Caco-2 (cell line): Measurements from ENCODE around the gene ROS1. TPM values are rescaled to one million over a fixed set of nuclear protein-coding genes. Genes with fewer than 3 reads are reported as not detected.

Source experiments
- BruUV-seq: library from RNA; stranded (reverse); fragments of 400-500 nt; replicated peaks from 2 replicates; lab custom pipeline; 2021; lab: Mats Ljungman, UMichigan
- CTCF ChIA-PET: fragments of 300-600 bp; sonication (Branson Sonifier 250); formaldehyde crosslinking; loops from one replicate; lab custom pipeline; 2022; ENCODE audit warnings: antibody characterized with exemption; lab: Charles Lee
- POLR2A ChIA-PET: fragments of 300-600 bp; sonication (Branson Sonifier 250); formaldehyde crosslinking; loops from one replicate; lab custom pipeline; 2022; ENCODE audit warnings: antibody characterized with exemption; lab: Charles Lee
- DNase-seq, 2 experiments: peaks; one replicate each; pipeline versions ENCODE4 v3.0.0 to v3.0.0-alpha.2; 2020 to 2022
- H3K27me3 ChIP-seq: replicated peaks from 2 replicates; pipeline ENCODE4 v1.6.0; 2011; ENCODE audit warnings: low read length; ENCODE audit not compliant: control insufficient read depth, insufficient read depth
- H3K36me3 ChIP-seq: 2 replicates; pipeline ENCODE4 v1.5.1; 2011; ENCODE audit warnings: low read length; ENCODE audit not compliant: control insufficient read depth, insufficient read depth
- H3K4me1 ChIP-seq: fragments of 250-450 bp; sonication (Bioruptor Pico); 2 replicates; pipeline ENCODE4 v1.5.1; 2020; ENCODE audit warnings: mild to moderate bottlenecking
- H3K4me3 ChIP-seq: 2 replicates; pipeline ENCODE4 v1.5.1; 2011; ENCODE audit warnings: low read depth, mild to moderate bottlenecking, control low read depth, low read length
- H3K9me3 ChIP-seq: fragments of 250-450 bp; sonication (Bioruptor Pico); 2 replicates; pipeline ENCODE4 v1.5.1; 2020; ENCODE audit warnings: mild to moderate bottlenecking, moderate library complexity
- H3K27ac Mint-ChIP-seq: one replicate; pipeline ENCODE4 v1.8.0; 2022; ENCODE audit warnings: mixed read lengths; ENCODE audit not compliant: unreplicated experiment
- H3K27me3 Mint-ChIP-seq: one replicate; pipeline ENCODE4 v1.8.0; 2022; ENCODE audit warnings: mixed read lengths; ENCODE audit not compliant: insufficient read depth, unreplicated experiment
- H3K36me3 Mint-ChIP-seq: one replicate; pipeline ENCODE4 v1.8.0; 2022; ENCODE audit warnings: mild to moderate bottlenecking, mixed read lengths; ENCODE audit not compliant: insufficient read depth, unreplicated experiment
- H3K4me1 Mint-ChIP-seq: one replicate; pipeline ENCODE4 v1.8.0; 2022; ENCODE audit warnings: low read depth, mixed read lengths; ENCODE audit not compliant: unreplicated experiment
- H3K4me3 Mint-ChIP-seq: one replicate; pipeline ENCODE4 v1.8.0; 2022; ENCODE audit warnings: mild to moderate bottlenecking, moderate library complexity, mixed read lengths; ENCODE audit not compliant: unreplicated experiment
- H3K9me3 Mint-ChIP-seq: one replicate; pipeline ENCODE4 v1.8.0; 2022; ENCODE audit warnings: mixed read lengths; ENCODE audit not compliant: unreplicated experiment
- intact Hi-C: fragments of 100-400 bp; cut with micrococcal nuclease; formaldehyde crosslinking; loops from one replicate; pipeline ENCODE4 v1.10.0; 2022; ENCODE audit not compliant: unreplicated experiment
- total RNA-seq: library from RNA; stranded (reverse); gene quantifications from 2 replicates; pipeline ENCODE4 v1.2.3, GENCODE V29; 2022
- TF ChIP-seq, protein P1 (sequence below), 2 experiments: fragments of 200-600 bp in 1 of 2; IDR thresholded peaks; 1 replicate in 1 of 2; 2 replicates in 1 of 2; pipeline versions ENCODE4 v1.5.1 to v1.8.0; 2011 to 2022; ENCODE audit warnings: antibody characterized with exemption in 1 of 2, control low read depth in 1 of 2, inconsistent platforms in 1 of 2, low read depth in 1 of 2, low read length in 1 of 2, mild to moderate bottlenecking in 1 of 2, moderate library complexity in 1 of 2; ENCODE audit not compliant: insufficient read depth in 1 of 2, severe bottlenecking in 1 of 2, unreplicated experiment in 1 of 2

Gene ROS1
- total RNA-seq, 1 experiment from 2014 or later, result 0.16 TPM

DNA sequence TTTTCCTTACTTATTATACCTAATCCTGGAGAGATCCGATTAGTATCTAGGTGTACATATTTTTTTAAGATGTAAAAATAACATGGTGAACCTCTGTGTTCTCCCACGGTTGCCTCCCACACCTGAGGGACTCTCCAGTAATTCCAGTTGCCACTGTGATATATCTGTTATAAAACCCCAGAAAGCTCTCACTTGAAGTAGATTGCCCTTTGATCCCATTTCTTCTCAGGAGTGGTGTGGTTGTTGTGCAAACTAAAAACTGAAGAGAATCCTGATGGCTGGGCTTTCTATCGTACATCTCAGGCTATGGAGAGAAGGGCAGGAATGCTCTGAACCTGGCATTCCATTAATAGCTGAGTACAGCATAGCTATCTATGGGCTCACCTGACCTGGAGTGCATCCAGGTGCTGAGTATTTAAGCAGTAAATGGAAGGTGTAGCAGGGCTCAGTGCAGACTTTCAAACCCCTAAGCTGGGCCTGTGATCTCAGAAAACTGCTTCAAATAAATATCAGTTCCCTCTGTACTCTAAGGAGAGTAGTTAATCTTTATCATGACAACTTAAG, 119.4 kb downstream of the ROS1 start:
- TF ChIP-seq, protein P1, sequence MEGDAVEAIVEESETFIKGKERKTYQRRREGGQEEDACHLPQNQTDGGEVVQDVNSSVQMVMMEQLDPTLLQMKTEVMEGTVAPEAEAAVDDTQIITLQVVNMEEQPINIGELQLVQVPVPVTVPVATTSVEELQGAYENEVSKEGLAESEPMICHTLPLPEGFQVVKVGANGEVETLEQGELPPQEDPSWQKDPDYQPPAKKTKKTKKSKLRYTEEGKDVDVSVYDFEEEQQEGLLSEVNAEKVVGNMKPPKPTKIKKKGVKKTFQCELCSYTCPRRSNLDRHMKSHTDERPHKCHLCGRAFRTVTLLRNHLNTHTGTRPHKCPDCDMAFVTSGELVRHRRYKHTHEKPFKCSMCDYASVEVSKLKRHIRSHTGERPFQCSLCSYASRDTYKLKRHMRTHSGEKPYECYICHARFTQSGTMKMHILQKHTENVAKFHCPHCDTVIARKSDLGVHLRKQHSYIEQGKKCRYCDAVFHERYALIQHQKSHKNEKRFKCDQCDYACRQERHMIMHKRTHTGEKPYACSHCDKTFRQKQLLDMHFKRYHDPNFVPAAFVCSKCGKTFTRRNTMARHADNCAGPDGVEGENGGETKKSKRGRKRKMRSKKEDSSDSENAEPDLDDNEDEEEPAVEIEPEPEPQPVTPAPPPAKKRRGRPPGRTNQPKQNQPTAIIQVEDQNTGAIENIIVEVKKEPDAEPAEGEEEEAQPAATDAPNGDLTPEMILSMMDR (IDR thresholded peaks at IDR 0.05; ENCODE audit: insufficient read depth in 1 of 2, low read depth in 1 of 2, low read length in 1 of 2, severe bottlenecking in 1 of 2, unreplicated experiment in 1 of 2), result no peak
- no peak overlapping the region for H3K27ac Mint-ChIP-seq
- DNase-seq, result peak; percentile 8 to 36
- H3K4me1 Mint-ChIP-seq, result no peaks in the 10 kb centered on the region
- H3K27me3 Mint-ChIP-seq, result peaks cover 4% of the 10 kb centered on the region
- no peaks in the 10 kb centered on the region for H3K9me3 ChIP-seq
- no peaks in the 10 kb centered on the region; the same call in 1 of the 2 replicates for H3K27me3 ChIP-seq
- H3K4me3 Mint-ChIP-seq, result no peak overlapping the region
- H3K36me3 ChIP-seq, result no peaks in the 10 kb centered on the region
- no peaks in the 10 kb centered on the region for H3K9me3 Mint-ChIP-seq
- ChIA-PET CTCF (no interaction called here), POLR2A (no interaction called here)
- H3K4me1 ChIP-seq, result no peaks in the 10 kb centered on the region
- H3K36me3 Mint-ChIP-seq, result no peaks in the 10 kb centered on the region
- no peak overlapping the region for H3K4me3 ChIP-seq
- no TSS peak for BruUV-seq
- intact Hi-C loops, result no loop called here

DNA sequence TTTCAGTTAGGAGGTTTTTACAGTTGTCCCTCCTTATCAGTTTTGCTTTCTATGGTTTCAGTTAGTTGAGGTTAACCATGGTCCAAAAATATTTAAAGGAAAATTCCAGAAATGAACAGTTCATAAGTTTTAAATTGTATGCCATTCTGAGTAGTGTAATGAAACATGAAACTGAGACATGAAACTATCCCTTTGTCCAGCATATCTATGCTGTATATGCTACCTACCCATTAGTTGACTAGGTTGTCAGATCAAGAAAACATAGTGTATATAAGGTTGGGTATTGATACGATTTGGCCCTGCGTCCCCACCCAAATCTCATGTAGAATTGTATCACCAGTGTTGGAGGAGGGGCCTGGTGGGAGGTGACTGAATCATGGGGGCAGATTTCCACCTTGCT, 121.3 kb downstream of the ROS1 start:
- no peak for DNase-seq
- no peaks in the 10 kb centered on the region for H3K4me1 ChIP-seq
- no peak overlapping the region for H3K4me3 Mint-ChIP-seq
- intact Hi-C loops, result no loop called here
- ChIA-PET POLR2A (no interaction called here), CTCF (no interaction called here)
- no peaks in the 10 kb centered on the region for H3K36me3 Mint-ChIP-seq
- H3K27ac Mint-ChIP-seq, result no peak overlapping the region
- no peaks in the 10 kb centered on the region for H3K9me3 ChIP-seq
- no peaks in the 10 kb centered on the region for H3K4me1 Mint-ChIP-seq
- H3K27me3 ChIP-seq, result no peaks in the 10 kb centered on the region; the same call in 1 of the 2 replicates
- TF ChIP-seq, protein P1 (IDR thresholded peaks at IDR 0.05; ENCODE audit: insufficient read depth in 1 of 2, low read depth in 1 of 2, low read length in 1 of 2, severe bottlenecking in 1 of 2, unreplicated experiment in 1 of 2), result no peak
- H3K4me3 ChIP-seq, result no peak overlapping the region
- peaks cover 9% of the 10 kb centered on the region for H3K27me3 Mint-ChIP-seq
- no TSS peak for BruUV-seq
- H3K9me3 Mint-ChIP-seq, result no peaks in the 10 kb centered on the region
- no peaks in the 10 kb centered on the region for H3K36me3 ChIP-seq

DNA sequence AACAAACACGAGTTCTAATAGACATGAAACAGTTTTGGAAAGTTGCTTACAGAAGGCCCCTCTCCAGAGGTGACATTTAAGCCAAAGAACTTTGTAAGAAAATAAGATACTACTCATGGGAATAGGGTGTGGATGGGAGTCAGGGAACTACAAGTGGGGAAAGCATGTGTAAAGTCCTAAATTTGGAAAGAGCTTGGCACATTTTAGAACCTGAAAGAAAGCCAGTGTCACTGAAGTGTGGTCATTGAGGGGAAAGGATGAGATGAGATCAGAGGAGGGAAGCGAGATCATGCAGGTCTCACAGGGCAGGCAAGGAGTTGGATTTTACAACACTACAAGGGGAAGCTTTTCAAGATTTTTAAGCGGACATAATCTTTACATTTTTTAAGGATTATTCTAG, 122.4 kb downstream of the ROS1 start:
- no peaks in the 10 kb centered on the region for H3K9me3 Mint-ChIP-seq
- Histone ChIP-seq H3K4me1 (no peaks in the 10 kb centered on the region), H3K36me3 (no peaks in the 10 kb centered on the region), H3K9me3 (no peaks in the 10 kb centered on the region), H3K27me3 (no peaks in the 10 kb centered on the region), H3K4me3 (no peak overlapping the region)
- ChIA-PET CTCF (no interaction called here), POLR2A (no interaction called here)
- no peak for DNase-seq
- H3K4me1 Mint-ChIP-seq, result no peaks in the 10 kb centered on the region
- TF ChIP-seq, protein P1 (IDR thresholded peaks at IDR 0.05; ENCODE audit: insufficient read depth in 1 of 2, low read depth in 1 of 2, low read length in 1 of 2, severe bottlenecking in 1 of 2, unreplicated experiment in 1 of 2), result no peak
- H3K4me3 Mint-ChIP-seq, result no peak overlapping the region
- no TSS peak for BruUV-seq
- intact Hi-C loops, result no loop called here
- no peaks in the 10 kb centered on the region for H3K36me3 Mint-ChIP-seq
- H3K27ac Mint-ChIP-seq, result no peak overlapping the region
- peaks cover 9% of the 10 kb centered on the region for H3K27me3 Mint-ChIP-seq
